ENCODE data around the gene BTBD7. TPM values are rescaled to one million over a fixed set of nuclear protein-coding genes. Genes with fewer than 3 reads are reported as not detected.

Gene BTBD7
- total and polyA plus RNA-seq, 2 donors (not counting 1 experiment from before 2014, with no cell fraction given), result 8.1 to 48.6 TPM

- H3K4me2 ChIP-seq (replicated peaks; ENCODE audit: low read depth, low read length, poor library complexity, severe bottlenecking), result no peak overlapping the region
- H3K27me3 ChIP-seq (replicated peaks in 1 of 4; ENCODE audit: control extremely low read depth in 1 of 4, control insufficient read depth in 3 of 4, insufficient read depth in 4 of 4, low read length in 3 of 4), result no peaks in the 10 kb centered on the region
- CTCF ChIA-PET, result no interaction called here
- DNase-seq (no peak), ATAC-seq (ENCODE audit: low read depth) (no peak)
- H3K36me3 ChIP-seq (replicated peaks in 1 of 2; ENCODE audit: control extremely low read depth in 1 of 2, control insufficient read depth in 1 of 2, extremely low read depth in 1 of 2, insufficient read depth in 2 of 2, low read length in 1 of 2), result peaks cover 7 to 19% of the 10 kb centered on the region in 2 experiments
- no peaks in the 10 kb centered on the region for H3K9me3 Mint-ChIP-seq (ENCODE audit: insufficient read depth)
- peaks cover 6% of the 10 kb centered on the region for H3K4me1 Mint-ChIP-seq
- no peak overlapping the region for H3K4me3 ChIP-seq (ENCODE audit: control extremely low read depth in 1 of 5, extremely low read depth in 1 of 5, insufficient read depth in 1 of 5, low read depth in 2 of 5, low read length in 4 of 5)
- no CpG with 5 or more reads among the region's 1 CpG for WGBS (ENCODE audit: insufficient coverage)
- H3K79me2 ChIP-seq (ENCODE audit: control insufficient read depth, insufficient read depth, low read length), result no peaks in the 10 kb centered on the region
- H3K9me3 ChIP-seq (ENCODE audit: control extremely low read depth in 1 of 3, control insufficient read depth in 2 of 3, insufficient read depth in 1 of 3, low read length in 2 of 3), result no peaks in the 10 kb centered on the region
- H2AFZ ChIP-seq (ENCODE audit: insufficient read depth, low read depth, low read length, poor library complexity, severe bottlenecking), result no peak overlapping the region
- H3K4me1 ChIP-seq (ENCODE audit: control insufficient read depth in 2 of 2, insufficient read depth in 2 of 2, low read length in 2 of 2), result no peaks in the 10 kb centered on the region
- H3K27ac Mint-ChIP-seq, result no peak overlapping the region
- intact Hi-C loops (cut with micrococcal nuclease), result no loop called here
- H4K20me1 ChIP-seq (ENCODE audit: control insufficient read depth, insufficient read depth, low read length, poor library complexity, severe bottlenecking), result no peaks in the 10 kb centered on the region
- TF ChIP-seq CTCF (IDR thresholded peaks at IDR 0.05), result no peak
- TF ChIP-seq EZH2 (IDR thresholded peaks at IDR 0.05; ENCODE audit: borderline replicate concordance, insufficient read depth, low read depth, low read length, poor library complexity, severe bottlenecking), result no peak
- POLR2A ChIA-PET, result no interaction called here
- H3K27me3 Mint-ChIP-seq, result no peaks in the 10 kb centered on the region
- H3K9ac ChIP-seq (ENCODE audit: low read length), result no peak overlapping the region
- H3K4me3 Mint-ChIP-seq, result no peak overlapping the region
- H3K27ac ChIP-seq (ENCODE audit: low read length in 2 of 2), result no peak overlapping the region
These were observed 64.4 kb downstream of the BTBD7 start for GRCh38 chr14:93268406-93268805.

- peaks cover 10 to 24% of the 10 kb centered on the region in 2 experiments for H3K36me3 ChIP-seq (replicated peaks in 1 of 2; ENCODE audit: control extremely low read depth in 1 of 2, control insufficient read depth in 1 of 2, extremely low read depth in 1 of 2, insufficient read depth in 2 of 2, low read length in 1 of 2)
- Mint-ChIP-seq H3K4me3 (no peak overlapping the region), H3K27ac (no peak overlapping the region), H3K4me1 (peaks cover 6% of the 10 kb centered on the region), H3K27me3 (no peaks in the 10 kb centered on the region), H3K9me3 (ENCODE audit: insufficient read depth) (no peaks in the 10 kb centered on the region)
- no peak overlapping the region for H3K4me2 ChIP-seq (replicated peaks; ENCODE audit: low read depth, low read length, poor library complexity, severe bottlenecking)
- whole genome bisulfite sequencing (ENCODE audit: insufficient coverage), result 100% methylated on average over 2 of the region's 3 CpGs
- intact Hi-C loops (cut with micrococcal nuclease), result no loop called here
- H3K4me3 ChIP-seq (ENCODE audit: control extremely low read depth in 1 of 5, extremely low read depth in 1 of 5, insufficient read depth in 1 of 5, low read depth in 2 of 5, low read length in 4 of 5), result no peak overlapping the region
- DNase-seq (no peak), ATAC-seq (ENCODE audit: low read depth) (no peak)
- TF ChIP-seq CTCF (IDR thresholded peaks at IDR 0.05) (no peak), EZH2 (IDR thresholded peaks at IDR 0.05; ENCODE audit: borderline replicate concordance, insufficient read depth, low read depth, low read length, poor library complexity, severe bottlenecking) (no peak)
- ChIA-PET CTCF (interaction anchor here (0.6 kb wide), 1 partner anchor 770 kb away, joined by 3 read pairs; no protein-coding TSS in a partner anchor), POLR2A (no interaction called here)
- H3K79me2 ChIP-seq (ENCODE audit: control insufficient read depth, insufficient read depth, low read length), result no peaks in the 10 kb centered on the region
- no peak overlapping the region for H2AFZ ChIP-seq (ENCODE audit: insufficient read depth, low read depth, low read length, poor library complexity, severe bottlenecking)
- H3K27ac ChIP-seq (ENCODE audit: low read length in 2 of 2), result no peak overlapping the region
- H3K9me3 ChIP-seq (ENCODE audit: control extremely low read depth in 1 of 3, control insufficient read depth in 2 of 3, insufficient read depth in 1 of 3, low read length in 2 of 3), result no peaks in the 10 kb centered on the region
- no peaks in the 10 kb centered on the region for H4K20me1 ChIP-seq (ENCODE audit: control insufficient read depth, insufficient read depth, low read length, poor library complexity, severe bottlenecking)
- H3K27me3 ChIP-seq (replicated peaks in 1 of 4; ENCODE audit: control extremely low read depth in 1 of 4, control insufficient read depth in 3 of 4, insufficient read depth in 4 of 4, low read length in 3 of 4), result no peaks in the 10 kb centered on the region
- H3K4me1 ChIP-seq (ENCODE audit: control insufficient read depth in 2 of 2, insufficient read depth in 2 of 2, low read length in 2 of 2), result no peaks in the 10 kb centered on the region
- H3K9ac ChIP-seq (ENCODE audit: low read length), result no peak overlapping the region
These were observed 65.6 kb downstream of the BTBD7 start for GRCh38 chr14:93267149-93267711.
